HG02884 (cell line): ENCODE data around the gene OPN5.

Source experiments
- ATAC-seq: cut with Tn5 transposase; IDR thresholded peaks from one replicate; pipeline ENCODE4 v1.9.1; 2021; ENCODE audit warnings: mild to moderate bottlenecking, moderate library complexity; ENCODE audit not compliant: unreplicated experiment

Gene OPN5

GRCh38 chr6:47852727-47853126, 70.9 kb downstream of the OPN5 start:
- ATAC-seq = no peak

- no peak for ATAC-seq
Observed at GRCh38 chr6:47853766-47854165, 71.9 kb downstream of the OPN5 start.

- ATAC-seq = no peak
Observed at GRCh38 chr6:47854971-47855370, 73.1 kb downstream of the OPN5 start.

GRCh38 chr6:47859175-47859574, 77.3 kb downstream of the OPN5 start:
- no peak for ATAC-seq

- ATAC-seq = no peak
Observed at GRCh38 chr6:47862731-47863130, 80.9 kb downstream of the OPN5 start.

GRCh38 chr6:47865206-47865605, 83.4 kb downstream of the OPN5 start:
- ATAC-seq = no peak

GRCh38 chr6:47875593-47875992, 93.8 kb downstream of the OPN5 start:
- no peak for ATAC-seq
